Renal cortex interstitium (tissue), 3 donors: ENCODE data around the gene LPCAT1. TPM values are rescaled to one million over a fixed set of nuclear protein-coding genes. Genes with fewer than 3 reads are reported as not detected.

Experiments
- polyA plus RNA-seq, 3 donors: library from polyadenylated mRNA; unstranded; fragments of 120-200 nt; gene quantifications; one replicate each; pipeline ENCODE4 v1.2.1, GENCODE V29; 2013; ENCODE audit not compliant: insufficient read length in 3 of 3

LPCAT1 gene
- polyA plus RNA-seq, 3 donors: 43.8 to 51.3 (median 45.4) TPM

Other genes starting within 250 kb of the LPCAT1 start
- under 1 TPM; 0.36 to 0.67 (median 0.56) TPM for gene TERT, start 228.9 kb downstream of the LPCAT1 start, polyA plus RNA-seq
- gene CLPTM1L, start 178.9 kb downstream of the LPCAT1 start, polyA plus RNA-seq: 100 to 1,000 TPM; 124 to 129 (median 127) TPM
- gene SLC6A3, start 78.5 kb downstream of the LPCAT1 start, polyA plus RNA-seq: under 1 TPM; 0.24 to 0.45 (median 0.31) TPM